Loucy (cell line): Measurements from ENCODE around the gene EDN3.

Experiments used
- EZH2phosphoT487 ChIP-seq: fragments of 200-600 bp; IDR thresholded peaks from 2 replicates; pipeline ENCODE4 v1.6.1; 2018; ENCODE audit warnings: antibody characterized with exemption, mild to moderate bottlenecking, moderate library complexity, borderline replicate concordance
- TF ChIP-seq, protein P1 (sequence below): fragments of 200-600 bp; sonication (generic); conservative IDR thresholded peaks from 2 replicates; pipeline ENCODE4 v1.5.1; 2014; ENCODE audit warnings: mild to moderate bottlenecking, antibody characterized with exemption, low read length

DNA sequence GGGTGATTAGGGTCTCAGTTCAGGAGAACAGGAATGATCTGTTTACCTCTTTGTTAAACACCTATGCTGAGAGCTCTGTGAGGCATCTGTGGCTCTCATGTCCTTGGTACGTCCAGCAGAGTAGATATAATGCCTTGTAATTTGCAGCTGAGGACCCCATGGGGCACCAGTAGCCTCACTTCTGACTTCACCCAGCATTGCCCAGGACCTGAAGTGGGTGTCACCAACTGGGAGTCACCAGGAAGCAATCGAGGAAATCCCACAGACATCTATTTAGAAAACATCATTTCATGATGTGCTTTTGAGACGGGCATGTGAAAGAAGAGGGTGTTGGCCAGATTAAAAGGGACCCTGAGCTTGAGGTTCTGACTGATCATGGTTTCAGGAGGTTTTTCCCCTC lies 8.8 kb downstream of the EDN3 start:
- TF ChIP-seq, protein P1, sequence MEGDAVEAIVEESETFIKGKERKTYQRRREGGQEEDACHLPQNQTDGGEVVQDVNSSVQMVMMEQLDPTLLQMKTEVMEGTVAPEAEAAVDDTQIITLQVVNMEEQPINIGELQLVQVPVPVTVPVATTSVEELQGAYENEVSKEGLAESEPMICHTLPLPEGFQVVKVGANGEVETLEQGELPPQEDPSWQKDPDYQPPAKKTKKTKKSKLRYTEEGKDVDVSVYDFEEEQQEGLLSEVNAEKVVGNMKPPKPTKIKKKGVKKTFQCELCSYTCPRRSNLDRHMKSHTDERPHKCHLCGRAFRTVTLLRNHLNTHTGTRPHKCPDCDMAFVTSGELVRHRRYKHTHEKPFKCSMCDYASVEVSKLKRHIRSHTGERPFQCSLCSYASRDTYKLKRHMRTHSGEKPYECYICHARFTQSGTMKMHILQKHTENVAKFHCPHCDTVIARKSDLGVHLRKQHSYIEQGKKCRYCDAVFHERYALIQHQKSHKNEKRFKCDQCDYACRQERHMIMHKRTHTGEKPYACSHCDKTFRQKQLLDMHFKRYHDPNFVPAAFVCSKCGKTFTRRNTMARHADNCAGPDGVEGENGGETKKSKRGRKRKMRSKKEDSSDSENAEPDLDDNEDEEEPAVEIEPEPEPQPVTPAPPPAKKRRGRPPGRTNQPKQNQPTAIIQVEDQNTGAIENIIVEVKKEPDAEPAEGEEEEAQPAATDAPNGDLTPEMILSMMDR, result no peak
- TF ChIP-seq EZH2phosphoT487, result no peak
